ENCODE measurements around the gene LRMDA.

DNA sequence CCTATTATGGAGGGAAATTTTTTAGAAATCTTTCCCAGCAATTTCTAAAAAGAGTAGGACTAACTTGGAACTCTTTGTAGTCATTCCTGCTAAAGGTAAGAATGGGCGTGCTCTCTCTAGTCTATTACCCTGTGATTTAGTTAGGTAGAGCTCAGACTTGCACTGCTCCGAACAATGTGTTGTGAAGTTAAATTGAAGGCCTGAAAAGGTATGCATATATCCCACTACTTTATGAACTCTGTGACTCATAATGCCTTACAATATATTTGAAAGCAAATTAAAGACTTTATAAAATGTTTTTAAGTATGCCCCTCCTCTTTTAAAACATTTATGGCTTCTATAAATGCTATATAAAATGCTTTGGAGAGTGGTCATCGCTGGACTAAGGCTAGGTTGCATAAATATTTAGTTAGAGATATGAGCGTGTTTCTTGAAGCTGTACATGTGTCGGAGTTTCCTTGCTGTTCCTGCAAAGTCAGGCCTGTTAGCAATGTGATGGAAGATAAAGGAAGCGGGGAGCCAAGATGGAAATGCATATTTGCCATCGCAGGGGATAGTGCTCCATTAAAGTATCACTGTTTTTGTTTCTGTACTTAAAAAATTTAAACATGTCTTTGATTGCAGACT is 761.4 kb downstream of the LRMDA start:
- TF ChIP-seq, protein P1, sequence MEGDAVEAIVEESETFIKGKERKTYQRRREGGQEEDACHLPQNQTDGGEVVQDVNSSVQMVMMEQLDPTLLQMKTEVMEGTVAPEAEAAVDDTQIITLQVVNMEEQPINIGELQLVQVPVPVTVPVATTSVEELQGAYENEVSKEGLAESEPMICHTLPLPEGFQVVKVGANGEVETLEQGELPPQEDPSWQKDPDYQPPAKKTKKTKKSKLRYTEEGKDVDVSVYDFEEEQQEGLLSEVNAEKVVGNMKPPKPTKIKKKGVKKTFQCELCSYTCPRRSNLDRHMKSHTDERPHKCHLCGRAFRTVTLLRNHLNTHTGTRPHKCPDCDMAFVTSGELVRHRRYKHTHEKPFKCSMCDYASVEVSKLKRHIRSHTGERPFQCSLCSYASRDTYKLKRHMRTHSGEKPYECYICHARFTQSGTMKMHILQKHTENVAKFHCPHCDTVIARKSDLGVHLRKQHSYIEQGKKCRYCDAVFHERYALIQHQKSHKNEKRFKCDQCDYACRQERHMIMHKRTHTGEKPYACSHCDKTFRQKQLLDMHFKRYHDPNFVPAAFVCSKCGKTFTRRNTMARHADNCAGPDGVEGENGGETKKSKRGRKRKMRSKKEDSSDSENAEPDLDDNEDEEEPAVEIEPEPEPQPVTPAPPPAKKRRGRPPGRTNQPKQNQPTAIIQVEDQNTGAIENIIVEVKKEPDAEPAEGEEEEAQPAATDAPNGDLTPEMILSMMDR (IDR thresholded peaks at IDR 0.05): no peak
- no peak for TF ChIP-seq EZH2phosphoT487 (IDR thresholded peaks at IDR 0.05)

Data from neural progenitor cell (in vitro differentiated cells).